ENCODE measurements around the gene DAB1. TPM values are rescaled to one million over a fixed set of nuclear protein-coding genes. Genes with fewer than 3 reads are reported as not detected.

The DAB1 gene
- total RNA-seq, 1 experiment from 2014 or later, result not detected

- in situ Hi-C loops (cut with HindIII; ENCODE audit: low pct_unique_long_range_greater_than_20kb, low sequenced_read_pairs), result no loop called here
- DNase-seq (ENCODE audit: low read depth, low spot score), result no peak
Measured at GRCh38 chr1:56961426-56961825, 462.4 kb downstream of the DAB1 start.

GRCh38 chr1:56958526-56958925, 465.3 kb downstream of the DAB1 start:
- DNase-seq (ENCODE audit: low read depth, low spot score), result no peak

GRCh38 chr1:56957931-56958330, 465.9 kb downstream of the DAB1 start:
- in situ Hi-C loops (cut with HindIII; ENCODE audit: low pct_unique_long_range_greater_than_20kb, low sequenced_read_pairs), result no loop called here

More at GRCh38 chr1:56958526-56958925, 465.3 kb downstream of the DAB1 start:
- in situ Hi-C loops (cut with HindIII; ENCODE audit: low pct_unique_long_range_greater_than_20kb, low sequenced_read_pairs), result no loop called here

GRCh38 chr1:56954664-56955063, 469.2 kb downstream of the DAB1 start:
- in situ Hi-C loops (cut with HindIII; ENCODE audit: low pct_unique_long_range_greater_than_20kb, low sequenced_read_pairs), result no loop called here
- DNase-seq (ENCODE audit: low read depth, low spot score), result no peak

More at GRCh38 chr1:56957931-56958330, 465.9 kb downstream of the DAB1 start:
- no peak for DNase-seq (ENCODE audit: low read depth, low spot score)

GRCh38 chr1:56953386-56953785, 470.5 kb downstream of the DAB1 start:
- DNase-seq (ENCODE audit: low read depth, low spot score), result no peak
- in situ Hi-C loops (cut with HindIII; ENCODE audit: low pct_unique_long_range_greater_than_20kb, low sequenced_read_pairs), result no loop called here

GRCh38 chr1:56952501-56952900, 471.4 kb downstream of the DAB1 start:
- in situ Hi-C loops (cut with HindIII; ENCODE audit: low pct_unique_long_range_greater_than_20kb, low sequenced_read_pairs), result no loop called here
- DNase-seq (ENCODE audit: low read depth, low spot score), result no peak

GRCh38 chr1:56948403-56949023, 475.3 kb downstream of the DAB1 start:
- in situ Hi-C loops (cut with HindIII; ENCODE audit: low pct_unique_long_range_greater_than_20kb, low sequenced_read_pairs), result no loop called here
- DNase-seq (ENCODE audit: low read depth, low spot score), result no peak

Measured in SK-MEL-5 (cell line).